Ammon's horn (tissue), 1 donor: Measurements from ENCODE around the gene HRC.

Experiments
- DNase-seq: peaks from one replicate; pipeline ENCODE4 v3.0.0-alpha.2; 2016; ENCODE audit warnings: low spot score

The HRC gene

GRCh38 chr19:49114630-49115363 lies 40.4 kb downstream of the HRC start:
- peak; percentile 87 for DNase-seq

GRCh38 chr19:49113762-49114629 lies 41.2 kb downstream of the HRC start, which contains the start of gene LIN7B:
TSS of gene LIN7B (plus strand) at chr19:49114370. CDS start at chr19:49114405, 35 bp downstream.
- peak; percentile 79 for DNase-seq

DNA sequence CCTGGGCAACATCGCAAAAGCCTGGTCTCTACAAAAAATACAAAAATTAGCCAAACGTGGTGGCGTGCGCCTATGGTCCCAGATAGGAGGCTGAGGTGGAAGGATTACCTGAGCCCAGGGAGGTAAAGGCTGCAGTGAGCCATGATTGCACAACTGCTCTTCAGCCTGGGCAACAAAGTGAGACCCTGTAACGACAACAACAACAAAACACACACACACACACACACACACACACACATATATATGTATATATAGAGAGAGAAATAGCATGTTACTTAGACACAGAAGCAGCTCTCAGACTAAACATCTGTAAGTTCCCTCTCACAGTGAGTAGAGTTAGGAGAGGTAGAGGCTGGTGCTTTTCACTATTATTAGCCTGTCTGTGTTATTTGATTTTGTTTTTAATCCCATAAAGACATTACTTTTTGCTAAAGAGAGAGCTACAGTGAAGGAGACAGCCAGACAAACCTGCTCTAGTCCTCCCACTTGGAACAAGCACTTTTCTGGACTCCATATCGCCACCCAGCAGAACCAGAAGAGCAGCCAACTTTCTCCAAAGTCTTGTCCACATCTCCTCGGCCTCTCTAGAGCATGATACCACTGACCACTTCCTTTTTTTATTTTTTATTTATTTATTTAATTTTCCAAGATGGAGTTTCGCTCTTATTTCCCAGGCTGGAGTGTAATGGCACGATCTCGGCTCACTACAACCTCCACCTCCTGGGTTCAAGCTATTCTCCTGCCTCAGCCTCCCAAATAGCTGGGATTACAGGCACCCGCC lies 43.8 kb downstream of the HRC start:
- DNase-seq, result no peak

DNA sequence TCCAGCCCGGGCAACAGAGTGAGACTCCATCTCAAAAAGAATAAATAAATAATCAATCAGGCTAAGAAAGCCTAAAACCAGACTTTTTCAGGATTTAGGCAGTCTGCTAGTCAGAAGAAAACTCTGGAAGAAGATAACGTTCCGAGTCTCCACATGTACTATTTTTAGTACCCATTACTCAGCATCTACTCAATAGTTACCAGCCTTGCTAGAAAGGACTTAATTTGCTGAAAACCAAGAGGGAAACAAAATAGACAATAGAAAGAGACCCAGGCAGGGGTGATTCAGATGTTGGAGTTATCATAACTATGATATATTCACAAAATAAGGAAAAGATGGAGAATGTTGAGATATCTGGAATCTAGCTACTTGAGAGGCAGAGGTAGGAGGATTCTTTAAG lies 44.6 kb downstream of the HRC start:
- DNase-seq, result no peak

DNA sequence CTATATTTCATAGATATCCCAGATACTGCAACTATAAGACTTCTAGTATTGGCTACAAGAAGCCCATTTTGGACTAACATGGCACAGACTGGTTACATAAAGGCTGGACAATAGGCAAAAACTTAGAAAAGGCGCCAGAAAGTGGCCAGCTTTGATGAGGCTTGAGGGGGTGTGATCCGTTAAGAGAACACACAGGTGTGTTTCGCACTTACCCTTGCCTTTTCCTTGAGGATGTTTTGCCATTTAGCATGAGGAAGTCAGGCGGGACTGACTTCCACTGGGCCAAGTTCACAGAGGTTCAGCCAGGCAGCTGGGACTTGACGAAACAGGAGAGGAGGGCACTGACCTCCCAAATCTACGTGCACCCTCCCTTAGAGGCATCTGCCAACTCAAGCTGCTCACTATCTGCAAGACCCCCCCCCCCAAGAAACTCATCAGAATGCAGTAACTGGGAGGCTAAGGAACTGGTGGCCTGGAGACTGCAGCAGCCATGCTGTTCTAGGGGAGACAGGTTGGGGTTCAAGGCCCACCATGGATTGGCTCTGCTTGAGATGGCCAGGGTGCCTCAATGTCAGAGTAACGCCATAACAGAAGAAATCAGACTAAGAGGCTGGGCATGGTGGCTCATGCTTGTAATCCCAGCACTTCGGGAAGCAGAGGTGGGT lies 45.5 kb downstream of the HRC start:
- DNase-seq, result no peak

GRCh38 chr19:49109051-49109450 lies 46.1 kb downstream of the HRC start:
- DNase-seq, result no peak

- DNase-seq, result no peak
Observed at GRCh38 chr19:49107625-49108459, 47.4 kb downstream of the HRC start.

DNA sequence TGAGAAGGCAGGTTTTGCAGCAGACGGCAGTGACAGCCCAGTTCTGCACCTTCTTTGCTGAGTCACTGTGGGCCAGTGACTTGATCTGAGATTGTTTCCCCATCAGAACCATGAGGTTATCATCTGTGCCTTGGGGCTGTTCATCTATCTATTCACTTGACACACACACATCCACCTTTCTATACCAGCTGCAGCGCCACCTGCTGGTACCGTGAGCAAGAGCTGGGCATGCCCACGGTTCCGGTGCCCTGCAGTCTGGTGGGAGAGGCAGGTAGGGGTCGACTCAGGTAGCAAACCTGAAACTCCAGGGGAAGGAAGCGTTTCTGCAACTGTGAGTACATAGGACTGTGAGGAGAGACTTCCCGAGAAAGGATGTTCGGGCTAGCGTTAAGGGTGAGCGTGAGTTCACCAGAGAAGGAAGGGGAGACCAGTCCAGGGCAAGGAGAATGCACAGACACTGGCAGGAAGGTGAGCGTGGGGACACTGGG lies 48.5 kb downstream of the HRC start:
- DNase-seq, result peak; percentile 67

GRCh38 chr19:49104229-49104864 lies 50.8 kb downstream of the HRC start:
- no peak for DNase-seq

DNA sequence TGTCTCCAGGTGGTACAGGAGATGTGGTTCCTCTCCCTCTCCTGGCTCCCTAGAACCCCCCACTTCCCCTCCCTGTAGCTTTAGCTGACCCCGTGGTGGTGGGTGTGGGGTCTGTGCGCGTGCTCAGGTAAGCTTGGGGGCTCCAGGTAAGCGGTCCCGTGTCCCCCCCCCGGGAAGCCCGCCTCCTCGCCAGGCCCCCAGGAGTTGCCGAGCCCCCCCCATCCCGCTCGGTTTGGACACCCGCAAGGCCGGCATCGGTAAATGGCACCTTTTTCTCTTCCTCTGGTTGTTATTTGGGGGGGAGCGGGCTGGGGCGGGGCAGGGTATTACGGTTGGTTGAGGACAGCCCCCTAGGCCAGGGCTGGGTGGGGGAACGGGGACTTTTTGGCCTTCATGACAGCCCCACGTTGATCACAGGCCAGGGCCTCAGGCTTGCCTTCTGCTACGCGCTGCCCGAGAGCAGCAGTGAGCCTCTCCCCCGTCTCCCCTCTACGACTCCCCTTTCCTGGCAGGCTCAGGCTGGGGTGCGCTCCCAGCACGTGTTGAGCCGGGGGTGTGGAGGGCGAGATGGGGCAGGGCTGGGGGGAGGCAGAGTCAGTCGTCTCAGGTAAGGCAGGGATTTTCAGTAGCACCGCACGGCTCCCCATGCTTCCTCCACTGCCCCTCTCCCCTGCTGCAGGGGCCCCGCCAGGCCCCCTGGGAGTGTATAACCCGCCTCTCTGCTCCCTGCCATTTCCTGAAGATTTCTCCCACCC lies 51.7 kb downstream of the HRC start:
- DNase-seq, result no peak

DNA sequence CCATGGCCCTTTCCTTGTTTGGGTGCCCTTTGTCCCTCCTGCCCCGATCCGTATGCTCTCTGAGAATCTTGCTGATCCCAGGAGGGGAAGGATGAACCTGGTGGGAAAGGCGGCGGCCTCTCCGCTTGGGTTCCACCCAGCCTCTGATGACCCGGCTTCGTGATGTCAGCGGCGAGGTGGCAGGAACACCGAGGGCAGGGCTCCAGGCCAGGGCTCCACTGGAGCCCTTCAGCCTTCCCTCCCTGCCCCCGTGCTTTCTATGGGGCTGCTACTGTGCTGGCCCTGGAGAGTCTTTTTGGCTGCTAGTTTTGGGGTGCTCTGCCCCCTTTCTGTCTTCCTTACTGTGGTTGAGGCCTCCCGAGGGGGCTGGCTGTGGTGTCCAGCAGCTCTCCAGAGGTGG lies 52.9 kb downstream of the HRC start:
- DNase-seq, result no peak
